Measurements from ENCODE around the gene FXYD7.
"Not testable (repeated sequence)": the region's sequence is repeated elsewhere in the genome, so short reads cannot be mapped to it uniquely, and the experiment has no call there.

FXYD7 gene

GRCh38 chr19:35184884-35185283, 41.8 kb downstream of the FXYD7 start:
- H3K9me3 ChIP-seq: no peaks in the 10 kb centered on the region
- no peaks in the 10 kb centered on the region for H3K4me1 ChIP-seq (ENCODE audit: control insufficient read depth in 1 of 2, insufficient read depth in 1 of 2, low read depth in 1 of 2, low read length in 1 of 2)
- TF ChIP-seq CTCF (IDR thresholded peaks at IDR 0.05): no peak
- no peaks in the 10 kb centered on the region for H3K27me3 ChIP-seq
- no peaks in the 10 kb centered on the region for H3K36me3 ChIP-seq
- H3K27ac ChIP-seq: no peak overlapping the region
- H3K4me3 ChIP-seq (ENCODE audit: low read depth in 1 of 2, low read length in 1 of 2): no peak overlapping the region

GRCh38 chr19:35194012-35194984, 51.2 kb downstream of the FXYD7 start:
- no peak overlapping the region for H3K27ac ChIP-seq
- no peak for TF ChIP-seq CTCF (IDR thresholded peaks at IDR 0.05)

GRCh38 chr19:35195830-35196229, 52.8 kb downstream of the FXYD7 start:
- Histone ChIP-seq H3K9me3 (no peaks in the 10 kb centered on the region), H3K27ac (no peak overlapping the region), H3K4me3 (ENCODE audit: low read depth in 1 of 2, low read length in 1 of 2) (no peak overlapping the region), H3K27me3 (no peaks in the 10 kb centered on the region), H3K36me3 (no peaks in the 10 kb centered on the region), H3K4me1 (ENCODE audit: control insufficient read depth in 1 of 2, insufficient read depth in 1 of 2, low read depth in 1 of 2, low read length in 1 of 2) (no peaks in the 10 kb centered on the region)
- TF ChIP-seq CTCF (IDR thresholded peaks at IDR 0.05): no peak

More at GRCh38 chr19:35194012-35194984, 51.2 kb downstream of the FXYD7 start:
- Histone ChIP-seq H3K36me3 (no peaks in the 10 kb centered on the region), H3K27me3 (no peaks in the 10 kb centered on the region), H3K9me3 (no peaks in the 10 kb centered on the region), H3K4me1 (ENCODE audit: control insufficient read depth in 1 of 2, insufficient read depth in 1 of 2, low read depth in 1 of 2, low read length in 1 of 2) (no peaks in the 10 kb centered on the region), H3K4me3 (ENCODE audit: low read depth in 1 of 2, low read length in 1 of 2) (no peak overlapping the region)

GRCh38 chr19:35196861-35197260, 53.8 kb downstream of the FXYD7 start:
- not testable (repeated sequence) for H3K4me1 ChIP-seq (ENCODE audit: control insufficient read depth in 1 of 2, insufficient read depth in 1 of 2, low read depth in 1 of 2, low read length in 1 of 2); H3K27me3 ChIP-seq; H3K36me3 ChIP-seq; H3K9me3 ChIP-seq; H3K27ac ChIP-seq; H3K4me3 ChIP-seq (ENCODE audit: low read depth in 1 of 2, low read length in 1 of 2)

GRCh38 chr19:35199481-35199880, 56.4 kb downstream of the FXYD7 start:
- no peaks in the 10 kb centered on the region for H3K9me3 ChIP-seq
- no peaks in the 10 kb centered on the region for H3K27me3 ChIP-seq
- TF ChIP-seq CTCF (IDR thresholded peaks at IDR 0.05): no peak
- no peaks in the 10 kb centered on the region for H3K36me3 ChIP-seq
- H3K4me1 ChIP-seq (ENCODE audit: control insufficient read depth in 1 of 2, insufficient read depth in 1 of 2, low read depth in 1 of 2, low read length in 1 of 2): no peaks in the 10 kb centered on the region
- no peak overlapping the region for H3K27ac ChIP-seq
- no peak overlapping the region for H3K4me3 ChIP-seq (ENCODE audit: low read depth in 1 of 2, low read length in 1 of 2)
